A549 (cell line): ENCODE measurements around the gene TMEM30B. TPM values are rescaled to one million over a fixed set of nuclear protein-coding genes. Genes with fewer than 3 reads are reported as not detected.
A peak's percentile ranks its signal among the peaks of the same experiment; 100 is the strongest.

Experiments
- ATAC-seq, 2 experiments: fragments of 200-7000 bp in 1 of 2; fragments of >200 bp in 1 of 2; cut with Nextera tagmentation in 1 of 2; cut with Tn5 transposase in 1 of 2; 3 replicates each; pipeline versions ENCODE4 v1.8.0 to v1.9.1; 2018 to 2020; ENCODE audit warnings: mild to moderate bottlenecking in 1 of 2, moderate library complexity in 1 of 2
- CTCF ChIA-PET: fragments of 300-600 bp; sonication (Branson Sonifier 250); formaldehyde crosslinking; extraction: SDS; loops from one replicate; lab custom pipeline; 2021; ENCODE audit warnings: antibody characterized with exemption, inconsistent platforms; lab: Yijun Ruan, JAX
- POLR2A ChIA-PET: fragments of 350-600 bp; formaldehyde crosslinking; extraction: SDS; loops from one replicate; lab custom pipeline; 2021; ENCODE audit warnings: antibody characterized with exemption, inconsistent platforms; lab: Yijun Ruan, JAX
- DNase-seq, 2 experiments: peaks; one replicate each; pipeline versions ENCODE4 v3.0.0 to v3.0.0-alpha.2; 2011 to 2016; ENCODE audit warnings: low read depth in 1 of 2, low spot score in 1 of 2
- FAIRE-seq: peaks from 2 replicates; lab custom pipeline; 2011; peaks lifted over from hg19 to GRCh38; lab: Jason Lieb, UNC
- H3K27ac ChIP-seq, 2 experiments: fragments of >200 bp; sonication (Bioruptor Twin); formaldehyde crosslinking; 3 replicates each; pipeline ENCODE4 v1.5.1; 2016 to 2017
- H3K4me1 ChIP-seq: fragments of >200 bp; sonication (Bioruptor Twin); formaldehyde crosslinking; 3 replicates; pipeline ENCODE4 v1.6.1; 2016
- H3K4me2 ChIP-seq: fragments of >200 bp; sonication (Bioruptor Twin); formaldehyde crosslinking; 3 replicates; pipeline ENCODE4 v1.6.1; 2016
- H3K4me3 ChIP-seq: fragments of >200 bp; sonication (Bioruptor Twin); formaldehyde crosslinking; 3 replicates; pipeline ENCODE4 v1.5.1; 2016
- H3K9me3 ChIP-seq: fragments of >200 bp; sonication (Bioruptor Twin); formaldehyde crosslinking; 3 replicates; pipeline ENCODE4 v1.6.1; 2016
- ATOH8 ChIP-seq: fragments of 250-450 bp; sonication (Bioruptor Pico); IDR thresholded peaks from 2 replicates; pipeline ENCODE4 v1.5.0; 2020; ENCODE audit warnings: low read depth, mild to moderate bottlenecking, moderate library complexity
- BHLHE40 ChIP-seq: IDR thresholded peaks from 2 replicates; pipeline ENCODE4 v1.6.1; 2012; ENCODE audit warnings: low read depth, low read length, inconsistent platforms
- CBX2 ChIP-seq: fragments of 200-600 bp; sonication (generic); IDR thresholded peaks from 2 replicates; pipeline ENCODE4 v1.6.1; 2016; ENCODE audit warnings: low read depth, mild to moderate bottlenecking, borderline replicate concordance
- CHD4 ChIP-seq: fragments of 200-600 bp; sonication (generic); IDR thresholded peaks from 2 replicates; pipeline ENCODE4 v1.6.1; 2016; ENCODE audit warnings: antibody characterized with exemption, mild to moderate bottlenecking, borderline replicate concordance
- CTCF ChIP-seq: fragments of >200 bp; sonication (Bioruptor Twin); formaldehyde crosslinking; IDR thresholded peaks from 3 replicates; pipeline ENCODE4 v1.5.1; 2016
- E2F6 ChIP-seq: IDR thresholded peaks from 2 replicates; pipeline ENCODE4 v1.6.1; 2012; ENCODE audit warnings: low read depth, borderline replicate concordance
- EHMT2 ChIP-seq: fragments of 200-600 bp; sonication (generic); IDR thresholded peaks from 2 replicates; pipeline ENCODE4 v1.6.1; 2016; ENCODE audit warnings: antibody characterized with exemption, low read depth, mild to moderate bottlenecking, moderate library complexity
- FOSL2 ChIP-seq, 2 experiments: fragments of 450-650 bp in 1 of 2; fragments of >200 bp in 1 of 2; sonication (Bioruptor Twin) in 1 of 2; formaldehyde crosslinking; IDR thresholded peaks; 2 replicates each; pipeline versions ENCODE4 v1.5.0 to v1.6.1; 2016 to 2020; ENCODE audit warnings: mild to moderate bottlenecking in 1 of 2, moderate library complexity in 1 of 2
- FOXS1 ChIP-seq: fragments of 250-450 bp; sonication (Bioruptor Pico); IDR thresholded peaks from 2 replicates; pipeline ENCODE4 v1.5.0; 2020; ENCODE audit warnings: mild to moderate bottlenecking, moderate library complexity
- JUN ChIP-seq, 2 experiments: fragments of >200 bp; sonication (Bioruptor Twin); formaldehyde crosslinking; IDR thresholded peaks; 2 replicates in 1 of 2; 3 replicates in 1 of 2; pipeline ENCODE4 v1.6.1; 2016 to 2017
- JUNB ChIP-seq: fragments of >200 bp; sonication (Bioruptor Twin); formaldehyde crosslinking; IDR thresholded peaks from 2 replicates; pipeline ENCODE4 v1.6.1; 2016
- KDM5A ChIP-seq: fragments of 200-600 bp; sonication (generic); IDR thresholded peaks from 2 replicates; pipeline ENCODE4 v1.6.1; 2016; ENCODE audit warnings: antibody characterized with exemption, mild to moderate bottlenecking
- MAFK ChIP-seq: fragments of 450-650 bp; IDR thresholded peaks from 2 replicates; pipeline ENCODE4 v1.6.1; 2014; ENCODE audit not compliant: partially characterized antibody
- MAZ ChIP-seq: fragments of 150-350 bp; IDR thresholded peaks from 2 replicates; pipeline ENCODE4 v1.6.1; 2014; ENCODE audit warnings: antibody characterized with exemption, low read depth, low read length, borderline replicate concordance
- POLR2AphosphoS2 ChIP-seq: conservative IDR thresholded peaks from 2 replicates; pipeline ENCODE4 v1.6.1; 2012; ENCODE audit warnings: low read length, improper control_type of control experiment, inconsistent platforms
- RAD21 ChIP-seq, 2 experiments: fragments of >200 bp in 1 of 2; sonication (Bioruptor Twin) in 1 of 2; formaldehyde crosslinking in 1 of 2; IDR thresholded peaks in 1 of 2; conservative IDR thresholded peaks in 1 of 2; 2 replicates in 1 of 2; 3 replicates in 1 of 2; pipeline ENCODE4 v1.6.1; 2012 to 2018; ENCODE audit warnings: inconsistent platforms in 1 of 2
- SMC3 ChIP-seq: fragments of >200 bp; sonication (Bioruptor Twin); formaldehyde crosslinking; IDR thresholded peaks from 3 replicates; pipeline ENCODE4 v1.6.1; 2018; ENCODE audit warnings: inconsistent platforms
- SREBF2 ChIP-seq: fragments of 450-650 bp; IDR thresholded peaks from 2 replicates; pipeline ENCODE4 v1.6.1; 2014; ENCODE audit warnings: mild to moderate bottlenecking, moderate library complexity
- USF2 ChIP-seq: fragments of 450-650 bp; IDR thresholded peaks from 2 replicates; pipeline ENCODE4 v1.6.1; 2014; ENCODE audit warnings: antibody characterized with exemption
- ZC3H11A ChIP-seq: fragments of 450-650 bp; IDR thresholded peaks from 2 replicates; pipeline ENCODE4 v1.6.1; 2014; ENCODE audit warnings: antibody characterized with exemption, mild to moderate bottlenecking
- ZFP36 ChIP-seq: fragments of 450-650 bp; IDR thresholded peaks from 2 replicates; pipeline ENCODE4 v1.6.1; 2014; ENCODE audit warnings: borderline replicate concordance; ENCODE audit not compliant: partially characterized antibody
- ZSCAN20 ChIP-seq: fragments of 250-450 bp; sonication (Bioruptor Pico); IDR thresholded peaks from 2 replicates; pipeline ENCODE4 v1.8.0; 2022; ENCODE audit warnings: mild to moderate bottlenecking, moderate library complexity
- WGBS: methylation state at CpG from one replicate; pipeline ENCODE4 v1.1.6; 2017; ENCODE audit errors: missing lambda C conversion rate; 5-methylcytosine and 5-hydroxymethylcytosine counted together
- polyA plus RNA-seq, 4 experiments: library from polyadenylated mRNA; depleted of rRNA in 3 of 4; stranded (reverse); fragments of >200 nt; fragmentation: RNase III in 1 of 4; extraction: RNeasy Plus Mini Kit Qiagen cat#74134 plus additional on column Dnase treatment in 1 of 4; gene quantifications; 2 replicates in 3 of 4; 3 replicates in 1 of 4; pipeline ENCODE4 v1.2.3, GENCODE V29; 2011 to 2017
- TF ChIP-seq, protein P1 (sequence below): fragments of 150-350 bp; IDR thresholded peaks from 2 replicates; pipeline ENCODE4 v1.6.1; 2014; ENCODE audit warnings: low read depth, mild to moderate bottlenecking, low read length
- TF ChIP-seq, protein P2 (sequence below): fragments of 200-600 bp; sonication (generic); IDR thresholded peaks from 2 replicates; pipeline ENCODE4 v1.6.1; 2016; ENCODE audit warnings: antibody characterized with exemption, mild to moderate bottlenecking, moderate library complexity

The TMEM30B gene
- polyA plus RNA-seq, 2 of the 4 experiments (the other 2 are of a cell fraction), result 0.16 to 0.21 TPM

GRCh38 chr14:61285364-61285763, 4.2 kb upstream of the TMEM30B start (continued):
- TF ChIP-seq ATOH8 (CRISPR knock-in tag) (no peak), CBX2 (no peak), FOSL2 (IDR thresholded peaks at IDR 0.05) (no peak), FOSL2 (CRISPR knock-in tag; IDR thresholded peaks at IDR 0.05) (peak; percentile 76), ZC3H11A (no peak), E2F6 (no peak), FOXS1 (CRISPR knock-in tag) (no peak), MAFK (no peak)
- TF ChIP-seq, protein P1, sequence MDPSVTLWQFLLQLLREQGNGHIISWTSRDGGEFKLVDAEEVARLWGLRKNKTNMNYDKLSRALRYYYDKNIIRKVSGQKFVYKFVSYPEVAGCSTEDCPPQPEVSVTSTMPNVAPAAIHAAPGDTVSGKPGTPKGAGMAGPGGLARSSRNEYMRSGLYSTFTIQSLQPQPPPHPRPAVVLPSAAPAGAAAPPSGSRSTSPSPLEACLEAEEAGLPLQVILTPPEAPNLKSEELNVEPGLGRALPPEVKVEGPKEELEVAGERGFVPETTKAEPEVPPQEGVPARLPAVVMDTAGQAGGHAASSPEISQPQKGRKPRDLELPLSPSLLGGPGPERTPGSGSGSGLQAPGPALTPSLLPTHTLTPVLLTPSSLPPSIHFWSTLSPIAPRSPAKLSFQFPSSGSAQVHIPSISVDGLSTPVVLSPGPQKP, result no peak

DNA sequence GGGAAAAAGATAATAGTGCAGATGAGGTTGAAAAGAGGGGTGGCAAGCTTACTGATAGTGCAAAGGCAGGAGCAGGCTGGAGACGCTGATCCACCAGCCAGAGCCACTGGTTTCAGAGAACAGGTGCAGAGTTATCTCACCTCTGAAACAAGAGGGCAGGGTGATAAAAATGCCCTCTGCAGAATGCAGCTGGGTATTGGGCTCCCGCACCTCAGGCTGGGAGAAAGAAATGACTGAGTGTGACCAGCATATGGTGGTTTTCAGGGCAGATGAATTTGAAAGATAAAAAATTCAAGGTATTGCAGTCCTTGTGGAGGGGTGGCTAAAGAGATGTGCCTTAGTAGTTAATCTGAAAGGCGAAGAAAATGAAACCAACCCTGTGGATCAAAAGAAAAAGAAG, 2.9 kb upstream of the TMEM30B start:
- no peak for TF ChIP-seq E2F6
- no peak for TF ChIP-seq ZC3H11A
- no peak for TF ChIP-seq FOSL2 (IDR thresholded peaks at IDR 0.05)
- no peak for TF ChIP-seq FOSL2 (CRISPR knock-in tag; IDR thresholded peaks at IDR 0.05)
- no peak for TF ChIP-seq KDM5A
- no peak for TF ChIP-seq POLR2AphosphoS2
- TF ChIP-seq SREBF2, result no peak
- TF ChIP-seq CTCF, result no peak
- TF ChIP-seq, protein P2, sequence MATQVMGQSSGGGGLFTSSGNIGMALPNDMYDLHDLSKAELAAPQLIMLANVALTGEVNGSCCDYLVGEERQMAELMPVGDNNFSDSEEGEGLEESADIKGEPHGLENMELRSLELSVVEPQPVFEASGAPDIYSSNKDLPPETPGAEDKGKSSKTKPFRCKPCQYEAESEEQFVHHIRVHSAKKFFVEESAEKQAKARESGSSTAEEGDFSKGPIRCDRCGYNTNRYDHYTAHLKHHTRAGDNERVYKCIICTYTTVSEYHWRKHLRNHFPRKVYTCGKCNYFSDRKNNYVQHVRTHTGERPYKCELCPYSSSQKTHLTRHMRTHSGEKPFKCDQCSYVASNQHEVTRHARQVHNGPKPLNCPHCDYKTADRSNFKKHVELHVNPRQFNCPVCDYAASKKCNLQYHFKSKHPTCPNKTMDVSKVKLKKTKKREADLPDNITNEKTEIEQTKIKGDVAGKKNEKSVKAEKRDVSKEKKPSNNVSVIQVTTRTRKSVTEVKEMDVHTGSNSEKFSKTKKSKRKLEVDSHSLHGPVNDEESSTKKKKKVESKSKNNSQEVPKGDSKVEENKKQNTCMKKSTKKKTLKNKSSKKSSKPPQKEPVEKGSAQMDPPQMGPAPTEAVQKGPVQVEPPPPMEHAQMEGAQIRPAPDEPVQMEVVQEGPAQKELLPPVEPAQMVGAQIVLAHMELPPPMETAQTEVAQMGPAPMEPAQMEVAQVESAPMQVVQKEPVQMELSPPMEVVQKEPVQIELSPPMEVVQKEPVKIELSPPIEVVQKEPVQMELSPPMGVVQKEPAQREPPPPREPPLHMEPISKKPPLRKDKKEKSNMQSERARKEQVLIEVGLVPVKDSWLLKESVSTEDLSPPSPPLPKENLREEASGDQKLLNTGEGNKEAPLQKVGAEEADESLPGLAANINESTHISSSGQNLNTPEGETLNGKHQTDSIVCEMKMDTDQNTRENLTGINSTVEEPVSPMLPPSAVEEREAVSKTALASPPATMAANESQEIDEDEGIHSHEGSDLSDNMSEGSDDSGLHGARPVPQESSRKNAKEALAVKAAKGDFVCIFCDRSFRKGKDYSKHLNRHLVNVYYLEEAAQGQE, result no peak
- TF ChIP-seq CHD4, result no peak
- no peak for TF ChIP-seq MAZ
- TF ChIP-seq SMC3, result no peak
- TF ChIP-seq RAD21 (conservative IDR thresholded peaks at IDR 0.05 in 1 of 2, IDR thresholded peaks at IDR 0.05 in 1 of 2), result no peak
- TF ChIP-seq JUN (IDR thresholded peaks at IDR 0.05), result no peak
- TF ChIP-seq JUNB, result no peak
- TF ChIP-seq ZSCAN20 (CRISPR knock-in tag), result no peak
- no peak for TF ChIP-seq ZFP36
- TF ChIP-seq BHLHE40, result no peak
- TF ChIP-seq EHMT2, result no peak
- no peak for TF ChIP-seq USF2
- Histone ChIP-seq H3K4me2 (no peak overlapping the region), H3K27ac (no peak overlapping the region), H3K4me3 (no peak overlapping the region), H3K4me1 (peaks cover 20% of the 10 kb centered on the region), H3K9me3 (no peaks in the 10 kb centered on the region)
- ChIA-PET CTCF (interaction anchor here (0.5 to 9.7 kb wide), 5 partner anchors 9 to 953 kb away, joined by 3 to 97 read pairs (median 3); no protein-coding TSS in a partner anchor), POLR2A (no interaction called here)
- FAIRE-seq (no peak), ATAC-seq (no peak), DNase-seq (no peak)
- whole genome bisulfite sequencing, result 90% methylated on average over 3 of the region's 3 CpGs
